ENCODE data around the gene OR13J1.

GRCh38 chr9:35859990-35860339, 10.2 kb downstream of the OR13J1 start:
- no peak for TF ChIP-seq POLR2A (IDR thresholded peaks at IDR 0.05; ENCODE audit: low read depth, low read length)
- TF ChIP-seq POLR2AphosphoS5 (IDR thresholded peaks at IDR 0.05; ENCODE audit: low read depth, low read length), result no peak
- TF ChIP-seq POU2F2 (IDR thresholded peaks at IDR 0.05; ENCODE audit: low read depth, low read length), result no peak
- TF ChIP-seq TAF1 (IDR thresholded peaks at IDR 0.05; ENCODE audit: low read depth, low read length), result no peak
